SKM-1 treated with dmso at 0.1 percent for 144 hours (cell line): ENCODE measurements around the gene JADE2.
"Not testable (repeated sequence)": the region's sequence is repeated elsewhere in the genome, so short reads cannot be mapped to it uniquely, and the experiment has no call there.

Experiments
- DNase-seq: peaks from one replicate; lab custom pipeline; 2025; ENCODE audit not compliant: unreplicated experiment; lab: John Stamatoyannopoulos, UW

JADE2 gene

DNA sequence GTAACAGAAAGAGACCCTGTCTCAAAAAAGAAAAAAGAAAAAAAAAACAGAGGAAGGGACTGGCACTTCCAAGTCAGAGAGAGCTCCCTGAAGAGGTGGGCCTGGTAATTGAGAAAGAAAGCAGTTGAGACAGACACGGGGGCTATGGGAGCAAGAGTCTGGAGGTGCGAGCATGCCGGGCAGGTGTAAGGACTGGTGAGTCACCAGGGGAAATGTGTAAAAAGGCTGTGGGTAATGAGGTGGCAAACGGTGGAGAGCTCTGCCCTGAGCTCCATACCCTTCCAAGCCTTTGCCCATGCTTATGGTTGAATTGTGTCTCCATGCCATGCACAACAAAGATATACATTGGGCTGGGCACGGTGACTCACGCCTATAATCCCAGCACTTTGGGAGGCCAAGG, 18.0 kb upstream of the JADE2 start:
- no peak for DNase-seq

DNA sequence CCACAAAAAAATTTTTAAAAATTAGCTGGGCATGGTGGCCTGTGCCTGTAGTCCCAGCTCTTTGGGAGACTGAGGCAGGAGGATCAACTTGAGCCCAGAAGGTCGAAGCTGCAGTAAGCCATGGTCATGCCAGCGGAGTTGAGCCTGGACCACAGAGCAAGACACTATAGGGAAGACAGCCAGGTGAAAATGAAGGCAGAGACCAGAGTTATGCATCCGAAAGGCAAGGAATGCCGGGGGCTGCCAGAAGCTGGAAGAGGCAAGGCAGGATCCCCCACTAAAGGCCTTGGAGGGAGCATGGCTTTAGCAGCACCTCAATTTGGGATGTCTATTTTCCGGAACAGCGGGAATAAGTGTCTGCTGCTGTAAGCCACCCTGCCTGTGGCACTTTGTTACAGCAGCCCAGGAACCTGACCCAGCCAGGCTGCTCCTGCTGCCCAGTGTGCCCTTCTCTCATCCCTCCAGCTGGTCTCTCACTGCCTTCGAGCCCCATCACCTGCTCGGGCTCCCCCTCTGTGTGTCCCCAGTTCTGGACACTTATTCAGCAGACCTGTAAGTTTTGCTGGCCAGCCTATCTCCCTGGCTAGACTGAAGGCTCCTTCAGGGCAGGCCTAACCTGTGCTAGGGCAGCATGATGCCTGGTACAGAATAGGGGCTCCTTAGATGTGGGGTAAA, 16.8 kb upstream of the JADE2 start:
- no peak for DNase-seq

DNA sequence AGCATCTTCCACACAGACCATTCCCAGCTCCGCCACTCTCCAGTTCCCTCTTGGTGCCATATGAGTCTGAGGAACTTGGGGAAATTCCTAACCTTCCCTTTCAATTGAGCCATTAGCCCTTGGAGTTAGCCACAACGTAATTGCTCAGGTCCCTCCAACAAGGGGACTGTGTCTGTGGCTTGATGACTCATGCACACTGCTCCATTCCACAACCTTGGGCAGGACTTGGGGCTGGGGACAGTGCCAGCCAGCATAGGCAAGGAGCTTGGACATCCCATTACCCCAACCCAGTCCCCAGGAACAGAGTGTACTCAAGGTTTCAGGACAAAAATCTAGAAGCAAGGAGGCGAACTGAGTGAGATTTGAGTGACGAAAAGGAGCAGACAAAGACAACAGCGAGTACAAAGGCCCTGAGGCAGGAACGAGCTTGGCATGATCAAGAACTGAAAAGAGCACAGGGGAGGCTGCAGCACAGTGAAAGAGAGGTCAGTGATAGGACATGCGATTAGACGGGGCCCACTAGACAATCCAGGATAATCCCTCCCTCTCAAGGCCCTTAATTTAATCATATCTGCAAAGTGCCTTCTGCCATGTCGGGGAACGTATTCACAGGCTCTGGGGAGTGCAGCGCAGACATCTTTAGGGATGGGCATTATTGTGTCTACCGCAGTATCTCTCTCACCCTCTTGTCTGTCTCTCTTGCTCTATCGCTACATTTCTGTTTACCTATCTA, 16.0 kb upstream of the JADE2 start:
- DNase-seq: no peak

DNA sequence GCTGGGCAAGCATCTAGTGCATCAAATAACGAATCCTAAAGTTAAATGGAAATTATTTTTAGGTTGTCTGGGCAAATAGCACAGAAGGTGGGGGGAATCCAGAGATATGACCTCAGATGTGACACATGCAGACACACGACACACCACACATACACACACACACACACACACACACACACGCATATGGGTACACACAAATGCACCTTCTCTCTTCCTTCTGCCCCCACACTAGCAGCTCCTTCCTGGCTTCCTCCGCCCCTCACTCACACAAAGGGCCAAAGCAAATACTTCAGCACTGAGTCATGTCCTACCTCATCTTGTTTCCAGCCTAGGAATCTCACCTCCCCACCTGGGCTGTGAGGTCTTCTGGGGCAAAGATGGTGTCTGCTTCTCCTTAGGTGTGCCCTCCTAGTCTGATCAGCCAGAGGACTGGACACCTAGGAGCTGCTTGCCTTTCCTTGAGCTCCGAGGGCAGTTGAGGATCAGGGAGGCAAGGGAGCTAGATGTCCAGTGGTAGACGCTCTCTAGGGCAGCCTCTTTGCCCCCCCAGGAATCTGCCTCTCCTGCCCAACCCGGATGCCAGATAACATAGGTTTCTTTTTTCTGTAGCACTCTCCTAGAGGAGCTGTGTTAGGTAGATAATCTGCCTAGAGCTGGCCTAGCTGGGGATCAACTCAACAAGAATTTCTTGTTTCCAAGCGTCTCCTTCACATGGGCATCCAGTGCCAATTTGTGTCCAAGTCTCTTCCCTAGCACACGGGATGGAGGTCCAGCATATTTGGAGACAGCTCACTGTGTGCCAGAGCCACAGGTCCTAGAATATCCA, 14.3 kb upstream of the JADE2 start:
- DNase-seq: no peak

DNA sequence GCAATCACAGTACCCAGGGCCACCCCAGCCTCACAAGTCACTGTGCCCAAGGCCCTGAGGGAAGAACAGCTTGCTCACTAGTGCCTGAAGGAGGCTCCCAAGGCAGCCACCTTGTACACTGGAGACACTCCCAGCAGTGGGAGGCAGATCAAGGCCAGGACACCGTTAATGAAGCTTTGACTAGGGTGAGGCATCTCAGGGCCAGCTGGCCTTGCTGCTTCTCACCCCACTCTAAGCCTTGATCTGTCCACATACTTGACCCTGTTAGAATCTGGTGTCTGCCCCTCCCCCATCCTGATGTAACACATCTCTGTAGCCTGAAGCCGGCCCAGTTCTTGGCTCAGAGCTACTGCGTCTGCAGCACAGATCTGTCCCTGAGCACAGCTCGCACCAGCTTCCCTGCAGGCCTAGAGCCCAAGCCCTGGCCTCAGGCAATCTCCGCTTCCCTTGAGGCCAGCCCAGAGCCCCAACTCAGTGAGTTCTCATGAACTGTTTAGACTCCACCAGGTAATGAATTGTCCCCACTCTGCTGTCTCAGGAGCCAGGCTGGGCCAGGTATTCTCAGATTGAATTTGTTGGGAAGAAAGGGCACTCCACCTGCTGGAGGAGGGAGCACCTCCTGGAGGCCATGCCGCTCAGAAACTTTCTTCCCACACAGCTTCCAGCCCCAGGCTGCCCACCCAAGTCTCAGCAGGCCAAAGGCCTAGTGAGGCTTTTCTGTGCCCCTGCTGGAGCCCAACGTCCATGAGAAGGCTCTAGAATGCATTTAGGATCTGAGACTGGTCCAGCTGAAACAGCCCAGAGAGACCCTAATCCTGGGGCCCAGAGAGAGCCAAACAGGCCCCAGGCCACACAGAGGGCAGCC, 13.4 kb upstream of the JADE2 start:
- DNase-seq: no peak

DNA sequence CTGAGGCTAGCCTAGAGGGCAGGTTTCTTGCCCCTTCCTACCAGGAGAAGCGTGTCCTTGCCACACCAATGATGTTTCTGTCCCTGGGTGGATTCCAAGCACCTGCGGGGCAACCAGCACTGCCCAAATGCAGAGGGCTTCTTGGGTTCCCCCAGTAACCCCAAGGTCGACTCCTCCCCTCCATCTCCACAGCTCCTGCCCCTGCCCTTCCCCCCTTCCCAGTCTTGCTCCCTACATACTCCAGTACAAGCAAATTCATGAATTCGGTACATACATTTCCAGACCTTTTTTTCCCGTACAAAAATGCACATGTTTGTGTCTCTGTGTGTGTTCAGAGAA, 12.8 kb upstream of the JADE2 start:
- no peak for DNase-seq

DNA sequence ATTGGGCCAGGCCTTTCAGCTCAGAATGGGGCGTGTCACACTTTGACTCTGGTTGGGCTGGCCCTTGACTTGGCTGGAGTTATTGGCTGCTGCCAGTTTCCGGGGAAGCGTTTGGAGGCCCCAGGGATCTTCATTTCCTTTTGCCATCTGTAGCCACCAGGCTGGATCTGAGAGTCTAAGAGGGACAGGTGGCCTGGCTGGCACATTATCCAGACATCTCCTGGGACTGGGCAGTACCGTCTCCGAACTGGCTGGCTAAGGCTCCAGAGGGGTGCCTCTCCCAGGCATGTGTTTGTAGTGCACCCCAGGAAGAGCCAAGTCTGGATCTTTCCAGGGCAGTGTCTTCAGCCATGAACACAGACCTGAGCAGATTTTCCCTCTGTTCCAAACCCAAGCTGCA, 9.7 kb upstream of the JADE2 start:
- no peak for DNase-seq

DNA sequence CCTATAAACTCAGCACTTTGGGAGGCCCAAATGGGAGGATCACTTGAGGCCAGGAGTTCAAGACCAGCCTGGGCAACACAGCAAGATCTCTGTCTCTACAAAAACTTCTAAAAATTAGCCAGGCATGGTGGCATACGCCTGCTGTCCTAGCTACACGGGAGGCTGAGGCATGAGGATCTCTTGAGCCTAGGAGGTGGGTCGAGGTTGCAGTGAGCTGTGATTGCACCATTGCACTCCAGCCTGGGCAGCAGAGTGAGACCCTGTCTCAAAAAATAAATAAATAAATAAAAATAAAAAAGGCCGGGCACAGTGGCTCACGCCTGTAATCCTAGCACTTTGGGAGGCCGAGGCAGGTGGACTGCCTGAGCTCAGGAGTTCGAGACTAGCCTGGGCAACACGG, 8.5 kb upstream of the JADE2 start:
- DNase-seq: not testable (repeated sequence)

DNA sequence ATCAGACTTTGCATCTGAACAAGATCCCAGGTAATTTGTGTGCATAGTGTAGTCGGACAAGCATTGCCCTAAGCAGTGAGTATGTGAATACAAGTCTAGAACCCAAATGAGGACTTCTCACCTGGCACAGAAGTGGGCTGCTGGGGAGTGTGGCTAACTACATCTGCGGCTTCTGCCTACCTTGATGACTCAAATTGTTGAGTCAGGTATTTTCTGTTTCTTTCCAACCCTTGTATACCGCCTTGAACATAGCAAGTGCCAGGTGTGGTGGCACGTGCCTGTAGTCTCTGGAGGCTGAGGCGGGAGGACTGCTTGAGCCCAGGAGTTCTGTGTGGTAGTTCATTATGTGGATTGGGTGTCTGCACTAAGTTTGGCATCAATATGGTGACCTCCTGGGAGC, 7.9 kb upstream of the JADE2 start:
- no peak for DNase-seq

DNA sequence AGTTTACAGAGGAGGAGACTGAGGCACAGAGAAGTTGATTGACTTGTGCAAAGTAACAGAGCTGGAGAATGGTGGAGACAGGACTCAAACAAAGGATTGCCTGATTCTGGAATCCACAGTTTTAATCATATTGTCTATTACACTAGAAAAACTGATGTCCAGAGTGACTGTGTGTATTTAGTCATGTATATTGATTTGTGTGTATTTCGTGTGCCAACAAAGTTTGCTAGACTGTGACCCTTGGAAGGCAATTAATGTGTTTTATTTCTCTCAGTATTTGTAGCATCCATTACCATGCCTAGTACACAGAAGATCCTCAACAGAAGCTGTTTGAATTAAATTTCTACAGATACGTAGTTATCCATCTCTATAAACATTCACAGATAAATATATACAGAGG, 5.5 kb upstream of the JADE2 start:
- DNase-seq: no peak

DNA sequence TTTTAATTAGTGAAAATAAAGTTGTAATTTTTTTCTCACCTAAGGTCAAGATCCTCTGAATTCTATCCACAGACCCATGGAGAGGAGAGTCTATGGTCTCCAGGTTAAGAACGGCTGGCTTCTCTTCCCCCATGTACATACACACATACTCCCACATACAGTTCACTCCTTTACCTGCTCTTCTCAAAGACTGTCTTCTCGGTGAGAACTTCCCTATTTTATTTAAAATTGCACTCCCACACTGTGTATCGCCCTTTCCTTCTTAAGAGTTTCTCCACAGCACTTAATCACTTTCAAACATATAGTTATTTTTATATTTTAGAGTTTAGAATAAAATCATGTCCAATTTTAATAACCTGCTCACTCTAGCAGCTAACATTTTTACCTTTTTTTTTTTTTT, 3.6 kb upstream of the JADE2 start:
- peak; percentile 77 for DNase-seq

DNA sequence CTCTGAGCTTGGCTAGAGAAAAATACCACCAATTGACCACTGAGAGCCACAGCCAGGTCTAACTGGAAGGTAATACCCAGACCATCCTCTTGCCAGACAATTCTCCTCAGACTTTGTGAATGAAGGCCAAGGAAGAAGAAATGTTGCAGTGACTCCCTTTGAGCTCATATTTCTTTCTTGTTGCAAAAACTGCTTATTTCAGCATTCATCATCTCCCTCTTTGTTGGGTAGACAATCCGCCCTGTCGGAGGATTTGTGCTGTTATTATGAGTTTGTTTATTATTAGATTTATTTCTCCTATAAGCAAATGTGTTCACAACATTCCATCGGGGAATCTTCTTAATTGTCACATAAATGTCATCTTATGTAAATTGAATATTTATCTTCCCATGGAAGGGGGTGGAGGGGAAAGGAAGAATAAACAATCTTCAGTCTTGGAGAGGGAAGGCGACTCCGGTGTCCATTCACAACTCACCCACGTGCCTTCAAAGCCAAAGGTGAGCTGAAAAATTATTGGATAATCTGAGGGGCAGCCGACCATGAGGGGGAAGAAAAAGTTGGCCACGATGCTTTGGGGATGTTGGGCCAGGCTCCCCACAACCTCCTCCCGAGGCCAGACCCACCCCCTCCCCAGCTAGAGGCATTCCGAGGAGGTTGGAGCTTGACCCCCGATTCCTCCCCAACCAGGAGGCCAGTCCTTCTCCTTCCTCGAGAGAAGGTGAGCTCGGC, 1.8 kb upstream of the JADE2 start:
- no peak for DNase-seq

DNA sequence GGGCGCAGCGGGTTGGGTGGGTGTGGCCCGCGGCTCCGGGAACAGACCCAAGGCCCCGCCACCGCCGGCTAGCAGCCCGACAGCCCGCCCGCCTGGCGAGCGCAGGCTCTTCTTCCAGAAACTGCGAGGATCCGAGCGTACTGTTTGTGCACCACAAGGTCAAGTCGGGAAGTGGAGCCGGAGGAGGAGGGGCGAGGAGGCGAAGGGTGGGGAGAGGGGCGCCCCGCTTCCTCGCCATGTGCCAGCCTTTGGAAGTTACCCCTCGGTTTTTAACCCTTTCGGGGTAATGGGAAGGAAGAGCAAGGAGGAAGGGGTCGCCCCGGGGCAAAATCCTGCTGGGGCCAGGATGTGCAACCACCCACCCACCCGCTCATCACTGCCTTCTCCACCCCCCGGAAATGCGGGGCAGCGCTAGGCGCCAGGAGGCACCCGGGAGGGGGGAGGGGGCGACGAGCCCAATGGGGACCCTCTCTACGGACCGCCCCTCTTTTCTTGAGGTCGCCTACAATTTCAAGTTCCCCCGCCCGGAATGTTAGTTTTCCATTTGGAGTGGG, 1.1 kb upstream of the JADE2 start:
- peak; percentile 52 for DNase-seq

DNA sequence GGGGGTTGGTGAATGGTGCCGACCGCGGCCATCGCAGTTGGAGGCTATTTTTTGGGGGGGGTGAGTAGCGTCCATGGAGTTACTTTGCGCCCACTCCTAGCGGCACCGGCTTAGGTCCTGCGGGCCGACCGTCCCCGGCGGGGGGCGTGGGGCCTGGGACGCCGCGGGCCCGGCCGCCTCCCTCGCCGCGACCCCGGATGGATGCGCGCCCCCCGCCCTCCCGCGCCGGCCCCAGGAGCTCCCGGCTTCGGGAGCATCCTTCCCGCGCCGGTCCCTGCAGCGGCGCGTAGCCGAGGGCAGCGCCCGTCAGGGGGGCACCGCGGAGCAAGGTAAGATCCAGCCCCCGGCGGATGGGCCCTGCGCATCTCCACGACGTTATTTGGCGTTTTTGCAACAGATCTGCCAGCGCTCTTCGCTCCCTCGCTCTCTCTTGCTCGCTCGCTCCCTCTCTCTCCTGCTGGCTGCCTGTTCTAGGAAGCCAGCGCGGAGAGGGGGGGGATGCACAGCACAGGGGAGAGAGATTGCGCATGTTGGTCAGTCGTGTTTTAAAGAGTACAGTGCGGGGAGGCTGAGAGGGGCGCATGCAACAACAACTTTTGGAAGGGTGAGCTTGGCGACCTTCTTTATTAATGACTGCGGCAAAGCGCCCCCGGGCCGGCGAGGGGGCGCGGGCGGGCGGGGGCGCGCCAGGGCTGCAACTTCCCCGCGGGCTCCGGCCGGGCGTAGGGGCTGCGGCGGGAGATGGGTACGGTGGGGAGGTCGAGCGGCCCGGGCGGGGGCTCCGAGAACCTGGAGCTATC, 413 bp downstream of the JADE2 start:
- DNase-seq: peak; percentile 69

DNA sequence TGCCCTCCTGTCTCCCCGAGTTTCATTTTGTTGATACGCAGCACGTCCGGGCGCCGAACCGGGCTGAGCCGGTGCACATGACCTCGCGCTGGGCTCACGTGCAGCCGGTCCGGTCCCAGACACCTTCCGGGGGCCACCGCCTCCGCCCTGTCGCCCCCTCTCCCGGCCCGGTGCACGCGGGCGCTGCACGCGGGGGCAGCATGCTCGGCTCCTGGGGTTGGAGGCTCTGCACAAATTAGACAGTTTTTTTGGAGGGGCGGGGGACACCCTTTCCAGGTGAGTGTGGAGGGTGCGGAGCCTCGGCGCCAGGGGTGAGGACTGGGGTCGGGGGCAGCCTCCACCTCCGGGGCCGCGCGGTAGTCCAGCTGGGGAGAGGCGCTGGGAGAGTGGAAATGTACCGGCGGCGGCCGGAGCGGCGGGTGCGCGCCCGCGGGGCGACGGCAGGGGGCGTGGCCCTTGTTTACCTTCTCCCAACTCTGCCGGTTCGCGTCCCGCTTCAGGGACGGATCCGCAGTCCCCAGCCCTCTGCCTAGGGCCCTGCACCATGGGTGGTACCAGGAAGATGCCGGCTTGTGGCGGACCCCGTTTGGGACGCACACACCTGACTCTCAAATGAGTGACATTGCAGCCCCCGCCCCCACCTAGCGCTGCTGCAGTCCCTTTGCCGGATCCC, 1.1 kb downstream of the JADE2 start:
- peak; percentile 76 for DNase-seq

DNA sequence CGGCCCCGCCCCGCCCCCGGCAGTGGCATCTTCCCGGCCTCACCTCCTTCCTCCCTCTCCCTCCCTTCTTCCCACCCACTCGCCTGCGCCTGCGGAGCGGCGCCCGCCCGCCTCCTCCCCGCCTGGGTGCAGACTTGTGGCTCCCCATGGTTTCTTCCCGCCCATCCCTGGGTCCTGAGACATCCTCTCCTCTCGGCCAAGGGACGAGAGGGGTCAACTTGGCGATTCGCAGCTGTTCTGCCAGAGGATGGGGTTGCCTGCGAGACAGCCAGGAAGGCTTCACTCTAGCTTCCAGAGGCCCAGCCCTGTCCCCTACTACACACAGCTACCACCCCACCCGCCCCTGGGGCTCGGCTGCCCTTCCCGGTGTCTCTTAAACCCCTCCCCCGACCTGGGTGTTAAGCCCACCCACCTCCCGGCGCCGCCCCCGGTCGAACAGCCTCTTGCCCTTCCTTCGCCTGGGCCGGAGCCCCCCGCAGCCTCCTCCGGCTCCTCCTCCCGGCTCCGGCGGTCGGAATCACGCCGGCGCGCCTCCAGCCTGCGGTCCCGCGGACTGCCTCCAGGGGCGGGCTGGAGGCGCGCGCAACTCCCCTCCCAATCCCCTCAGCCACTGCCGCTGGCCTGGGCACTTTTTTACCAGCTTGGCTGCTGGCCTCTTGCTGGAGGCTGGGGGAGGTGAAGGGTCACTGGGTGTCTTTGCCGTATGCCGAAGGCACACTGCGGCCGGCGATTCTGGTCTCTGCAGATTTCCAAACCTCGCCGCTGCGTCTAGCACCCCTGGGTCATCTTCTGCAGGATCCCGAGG, 1.9 kb downstream of the JADE2 start:
- peak; percentile 64 for DNase-seq

DNA sequence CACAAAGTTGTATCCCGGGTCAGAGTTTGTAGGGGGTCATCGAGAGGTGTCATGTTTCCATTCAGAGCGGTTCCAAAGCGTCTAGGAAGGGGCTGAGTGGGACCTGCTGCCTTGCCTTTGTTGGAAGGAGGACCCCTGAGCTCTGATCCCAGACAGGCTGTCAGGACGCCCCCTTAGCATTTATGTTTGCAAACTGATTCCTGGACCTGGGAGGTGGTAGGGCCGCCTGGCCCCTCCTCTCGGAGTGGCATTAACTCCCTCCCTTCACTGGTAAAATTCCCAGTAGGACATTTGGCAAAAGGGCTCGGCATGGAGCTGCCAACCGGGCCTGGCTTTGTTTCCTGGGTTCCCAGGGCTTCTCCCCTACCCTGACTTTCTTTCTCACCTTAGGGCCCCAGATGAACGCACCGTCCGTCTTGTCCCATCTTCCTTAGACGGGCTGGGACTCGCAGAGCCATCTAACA, 2.5 kb downstream of the JADE2 start:
- DNase-seq: no peak

DNA sequence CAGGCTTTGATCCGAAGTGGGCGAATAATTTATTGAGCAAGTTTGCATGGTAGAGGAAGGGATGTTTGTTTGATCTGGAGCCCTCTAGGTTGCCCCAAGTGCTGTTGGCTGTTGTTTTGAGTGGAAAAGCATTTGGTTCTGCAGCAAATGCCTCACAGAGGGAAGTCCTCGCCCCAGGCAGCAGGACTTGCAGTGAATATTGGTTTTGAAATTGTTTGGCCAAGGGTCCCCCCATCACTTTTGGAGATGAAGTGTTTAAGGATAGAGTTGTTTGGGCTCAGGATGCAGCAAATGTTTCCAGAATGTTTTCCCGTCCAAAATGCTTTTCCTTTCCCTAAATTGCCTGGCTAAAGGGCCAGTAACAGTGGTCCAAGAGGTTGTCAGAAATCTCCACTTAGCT, 3.1 kb downstream of the JADE2 start:
- no peak for DNase-seq
